ENCODE data around the gene ZIC3.

ZIC3 gene

GRCh38 chrX:137547291-137547690, 18.6 kb upstream of the ZIC3 start:
- TF ChIP-seq CTCF (IDR thresholded peaks at IDR 0.05; ENCODE audit: low read depth, low read length, poor library complexity, severe bottlenecking) (no peak), EZH2phosphoT487 (IDR thresholded peaks at IDR 0.05; ENCODE audit: borderline replicate concordance, low read length) (no peak)
- Histone ChIP-seq H3K27me3 (ENCODE audit: control insufficient read depth, low read length) (no peaks in the 10 kb centered on the region), H3K9me3 (ENCODE audit: control insufficient read depth, insufficient read depth, low read length) (no peaks in the 10 kb centered on the region), H3K79me2 (ENCODE audit: control insufficient read depth, low read length) (no peaks in the 10 kb centered on the region), H3K4me2 (ENCODE audit: low read length) (no peak overlapping the region), H3K9me2 (replicated peaks; ENCODE audit: control insufficient read depth, low read length) (no peaks in the 10 kb centered on the region), H3F3A (ENCODE audit: control insufficient read depth, insufficient read depth) (no peaks in the 10 kb centered on the region), H3K36me3 (ENCODE audit: control insufficient read depth, low read length) (no peaks in the 10 kb centered on the region), H3K4me3 (ENCODE audit: low read length) (no peak overlapping the region), H4K20me1 (ENCODE audit: control insufficient read depth, insufficient read depth, low read depth, low read length) (no peaks in the 10 kb centered on the region), H3K27ac (ENCODE audit: low read depth, low read length) (no peak overlapping the region), H3K4me1 (ENCODE audit: control insufficient read depth, low read length) (no peaks in the 10 kb centered on the region)

DNA sequence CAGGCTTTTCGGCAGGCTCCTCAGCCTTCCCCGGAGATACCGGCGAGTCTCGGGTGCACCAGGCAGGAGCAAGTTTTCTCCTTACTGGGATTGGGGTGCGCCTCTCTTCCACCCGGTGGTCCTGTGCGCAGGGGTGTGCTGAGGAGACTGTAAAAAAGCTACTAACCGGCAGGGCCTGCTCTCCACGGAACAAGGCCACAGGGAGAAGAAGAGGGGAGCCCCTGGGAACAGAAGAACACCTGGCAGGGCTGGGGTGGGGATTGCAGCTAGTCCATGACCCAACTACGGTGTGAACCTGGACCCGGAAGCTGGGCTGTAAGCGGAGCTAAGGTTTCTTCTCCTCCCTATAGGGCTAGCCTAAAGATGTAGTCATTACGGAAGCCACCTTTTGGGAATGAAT, 17.7 kb upstream of the ZIC3 start:
- no peak overlapping the region for H3K4me2 ChIP-seq (ENCODE audit: low read length)
- H3K9me3 ChIP-seq (ENCODE audit: control insufficient read depth, insufficient read depth, low read length) = no peaks in the 10 kb centered on the region
- no peaks in the 10 kb centered on the region for H4K20me1 ChIP-seq (ENCODE audit: control insufficient read depth, insufficient read depth, low read depth, low read length)
- H3F3A ChIP-seq (ENCODE audit: control insufficient read depth, insufficient read depth) = no peaks in the 10 kb centered on the region
- H3K79me2 ChIP-seq (ENCODE audit: control insufficient read depth, low read length) = no peaks in the 10 kb centered on the region
- no peak overlapping the region for H3K4me3 ChIP-seq (ENCODE audit: low read length)
- H3K9me2 ChIP-seq (replicated peaks; ENCODE audit: control insufficient read depth, low read length) = no peaks in the 10 kb centered on the region
- H3K36me3 ChIP-seq (ENCODE audit: control insufficient read depth, low read length) = no peaks in the 10 kb centered on the region
- H3K27ac ChIP-seq (ENCODE audit: low read depth, low read length) = no peak overlapping the region
- TF ChIP-seq EZH2phosphoT487 (IDR thresholded peaks at IDR 0.05; ENCODE audit: borderline replicate concordance, low read length) (no peak), CTCF (IDR thresholded peaks at IDR 0.05; ENCODE audit: low read depth, low read length, poor library complexity, severe bottlenecking) (no peak)
- H3K4me1 ChIP-seq (ENCODE audit: control insufficient read depth, low read length) = no peaks in the 10 kb centered on the region
- no peaks in the 10 kb centered on the region for H3K27me3 ChIP-seq (ENCODE audit: control insufficient read depth, low read length)

DNA sequence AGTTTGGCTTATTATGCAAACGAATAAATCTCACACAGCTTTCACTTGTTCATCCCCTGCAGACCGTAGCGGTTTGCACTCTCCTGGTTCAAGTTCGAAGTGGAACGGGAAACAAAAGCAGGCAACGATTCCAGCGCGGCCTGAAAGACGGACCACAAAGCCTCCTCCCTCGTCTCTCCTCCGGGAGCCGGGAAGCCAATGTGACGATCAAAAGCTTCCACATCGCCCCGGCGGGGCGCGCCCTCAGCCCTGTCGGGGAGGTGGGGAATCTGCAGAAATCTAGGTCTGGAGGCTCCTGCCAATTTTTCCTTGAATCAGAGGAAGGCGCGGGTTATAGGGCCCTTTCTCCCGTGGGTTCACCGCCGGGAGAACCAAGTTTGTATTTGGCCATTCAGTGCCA, 16.9 kb upstream of the ZIC3 start:
- no peak for TF ChIP-seq CTCF (IDR thresholded peaks at IDR 0.05; ENCODE audit: low read depth, low read length, poor library complexity, severe bottlenecking)
- TF ChIP-seq EZH2phosphoT487 (IDR thresholded peaks at IDR 0.05; ENCODE audit: borderline replicate concordance, low read length) = no peak
- Histone ChIP-seq H3K4me3 (ENCODE audit: low read length) (no peak overlapping the region), H3K79me2 (ENCODE audit: control insufficient read depth, low read length) (no peaks in the 10 kb centered on the region), H4K20me1 (ENCODE audit: control insufficient read depth, insufficient read depth, low read depth, low read length) (no peaks in the 10 kb centered on the region), H3K36me3 (ENCODE audit: control insufficient read depth, low read length) (no peaks in the 10 kb centered on the region), H3F3A (ENCODE audit: control insufficient read depth, insufficient read depth) (no peaks in the 10 kb centered on the region), H3K27me3 (ENCODE audit: control insufficient read depth, low read length) (no peaks in the 10 kb centered on the region), H3K27ac (ENCODE audit: low read depth, low read length) (no peak overlapping the region), H3K4me2 (ENCODE audit: low read length) (no peak overlapping the region), H3K9me2 (replicated peaks; ENCODE audit: control insufficient read depth, low read length) (no peaks in the 10 kb centered on the region), H3K4me1 (ENCODE audit: control insufficient read depth, low read length) (no peaks in the 10 kb centered on the region), H3K9me3 (ENCODE audit: control insufficient read depth, insufficient read depth, low read length) (no peaks in the 10 kb centered on the region)
